Measurements from ENCODE around the gene TSPAN9. TPM values are rescaled to one million over a fixed set of nuclear protein-coding genes. Genes with fewer than 3 reads are reported as not detected.

TSPAN9 gene
- total RNA-seq, 3 donors from 2014 or later = 4.7 to 28.4 (median 8.5) TPM

- no peak for TF ChIP-seq CTCF (IDR thresholded peaks at IDR 0.05)
- no peak overlapping the region for H3K4me3 ChIP-seq
- DNase-seq (no peak), ATAC-seq (no peak)
- intact Hi-C loops (cut with DNase I, micrococcal nuclease) = loop anchor here in 1 of 2 donors (10.0 kb wide), 2 partner anchors 471 to 501 kb away; no protein-coding TSS in a partner anchor
- no peaks in the 10 kb centered on the region for H3K9me3 ChIP-seq
- H3K36me3 ChIP-seq (ENCODE audit: low read depth) = no peaks in the 10 kb centered on the region
- H3K4me1 ChIP-seq (ENCODE audit: low read depth) = no peaks in the 10 kb centered on the region
Observed at GRCh38 chr12:3303410-3304136, 226.4 kb downstream of the TSPAN9 start.

- TF ChIP-seq CTCF (IDR thresholded peaks at IDR 0.05) = no peak
- Histone ChIP-seq H3K9me3 (no peaks in the 10 kb centered on the region), H3K36me3 (ENCODE audit: low read depth) (no peaks in the 10 kb centered on the region), H3K4me3 (no peak overlapping the region), H3K4me1 (ENCODE audit: low read depth) (no peaks in the 10 kb centered on the region)
- no peak for DNase-seq
- ATAC-seq = no peak
- intact Hi-C loops (cut with DNase I, micrococcal nuclease) = loop anchor here in 1 of 2 donors (10.0 kb wide), 2 partner anchors 470 to 500 kb away; no protein-coding TSS in a partner anchor
Observed at GRCh38 chr12:3304436-3305165, 227.4 kb downstream of the TSPAN9 start.

GRCh38 chr12:3305464-3305863 lies 228.3 kb downstream of the TSPAN9 start:
- Histone ChIP-seq H3K4me1 (ENCODE audit: low read depth) (no peaks in the 10 kb centered on the region), H3K4me3 (no peak overlapping the region), H3K36me3 (ENCODE audit: low read depth) (no peaks in the 10 kb centered on the region), H3K9me3 (no peaks in the 10 kb centered on the region)
- TF ChIP-seq CTCF (IDR thresholded peaks at IDR 0.05) = no peak
- DNase-seq (no peak), ATAC-seq (no peak)
- intact Hi-C loops (cut with DNase I, micrococcal nuclease) = loop anchor here in 1 of 2 donors (10.0 kb wide), 2 partner anchors 469 to 499 kb away; no protein-coding TSS in a partner anchor

- H3K4me3 ChIP-seq = no peak overlapping the region
- DNase-seq (no peak), ATAC-seq (no peak)
- no peaks in the 10 kb centered on the region for H3K9me3 ChIP-seq
- H3K36me3 ChIP-seq (ENCODE audit: low read depth) = no peaks in the 10 kb centered on the region
- TF ChIP-seq CTCF (IDR thresholded peaks at IDR 0.05) = no peak
- intact Hi-C loops (cut with DNase I, micrococcal nuclease) = loop anchor here in 1 of 2 donors (10.0 kb wide), 2 partner anchors 469 to 499 kb away; no protein-coding TSS in a partner anchor
- H3K4me1 ChIP-seq (ENCODE audit: low read depth) = no peaks in the 10 kb centered on the region
Observed at GRCh38 chr12:3305904-3306619, 228.9 kb downstream of the TSPAN9 start.

- H3K4me3 ChIP-seq = no peak overlapping the region
- DNase-seq = no peak
- ATAC-seq = no peak
- intact Hi-C loops (cut with DNase I, micrococcal nuclease) = loop anchor here in 1 of 2 donors (10.0 kb wide), 2 partner anchors 467 to 497 kb away; no protein-coding TSS in a partner anchor
- TF ChIP-seq CTCF (IDR thresholded peaks at IDR 0.05) = no peak
- H3K36me3 ChIP-seq (ENCODE audit: low read depth) = no peaks in the 10 kb centered on the region
- H3K4me1 ChIP-seq (ENCODE audit: low read depth) = no peaks in the 10 kb centered on the region
- H3K9me3 ChIP-seq = no peaks in the 10 kb centered on the region
Observed at GRCh38 chr12:3307389-3307788, 230.2 kb downstream of the TSPAN9 start.

All from mucosa of descending colon (tissue), 3 donors.